Measurements from ENCODE around the gene POU3F1. TPM values are rescaled to one million over a fixed set of nuclear protein-coding genes. Genes with fewer than 3 reads are reported as not detected.
A peak's percentile ranks its signal among the peaks of the same experiment; 100 is the strongest.

Gene POU3F1
- total RNA-seq, 1 experiment from 2014 or later, result 5.8 TPM

- H3K27ac ChIP-seq (ENCODE audit: insufficient read length, low read depth, low read length), result no peak overlapping the region
- peaks cover 10% of the 10 kb centered on the region; the same call in 1 of the 2 replicates for H3K4me1 ChIP-seq (ENCODE audit: insufficient read depth, low read length)
- no peak overlapping the region for H3K9ac ChIP-seq (ENCODE audit: extremely low read depth, insufficient read length, low read length)
These were observed 48.9 kb upstream of the POU3F1 start for GRCh38 chr1:38095454-38095931.

More at GRCh38 chr1:38095454-38095931, 48.9 kb upstream of the POU3F1 start:
- H3K4me3 Mint-ChIP-seq, result no peak overlapping the region; a peak in 1 of 5 replicates
- no peak overlapping the region for H2BK120ac ChIP-seq (ENCODE audit: low read depth, low read length, poor library complexity, severe bottlenecking)
- no peak overlapping the region for H3K18ac ChIP-seq (ENCODE audit: insufficient read length, low read depth, low read length)
- no peaks in the 10 kb centered on the region for H3K79me1 ChIP-seq (ENCODE audit: insufficient read depth, low read depth, low read length, poor library complexity, severe bottlenecking)
- H3K23me2 ChIP-seq (ENCODE audit: insufficient read length, low read depth, low read length, poor library complexity, severe bottlenecking), result no peaks in the 10 kb centered on the region
- H3K36me3 Mint-ChIP-seq (ENCODE audit: insufficient read depth in 1 of 3, low read depth in 3 of 3), result no peaks in the 10 kb centered on the region; a peak in 1 of 7 replicates
- no peak overlapping the region for H2BK12ac ChIP-seq (ENCODE audit: insufficient read length, low read depth, low read length)
- H4K8ac ChIP-seq (replicated peaks; ENCODE audit: insufficient read length, low read depth, low read length), result no peak overlapping the region
- no peak overlapping the region for H3K23ac ChIP-seq (ENCODE audit: insufficient read length, low read depth, low read length)
- H4K91ac ChIP-seq (ENCODE audit: insufficient read length, low read depth, low read length), result no peak overlapping the region
- no peaks in the 10 kb centered on the region for H3K9me3 ChIP-seq (ENCODE audit: control insufficient read depth, low read depth, low read length)
- no peak overlapping the region for H2AK5ac ChIP-seq (ENCODE audit: insufficient read length, low read length)
- no CpG with 5 or more reads among the region's 12 CpGs for WGBS (ENCODE audit: extremely low coverage, insufficient read length, low lambda C conversion rate)
- no peaks in the 10 kb centered on the region for H4K20me1 ChIP-seq (ENCODE audit: control insufficient read depth, insufficient read depth, insufficient read length)
- no peak overlapping the region for H3K56ac ChIP-seq (ENCODE audit: insufficient read length, low read depth, low read length)
- no peak overlapping the region for H3T11ph ChIP-seq (ENCODE audit: low read length)
- no peak for TF ChIP-seq CTCF (conservative IDR thresholded peaks at IDR 0.05)
- H3K27me3 ChIP-seq (ENCODE audit: insufficient read depth, low read length), result no peaks in the 10 kb centered on the region
- no peak overlapping the region for H2BK5ac ChIP-seq (ENCODE audit: insufficient read length, low read length)
- no peak overlapping the region for H3K14ac ChIP-seq (ENCODE audit: insufficient read depth, low read length)
- peak overlapping the region in 1 of 3 experiments; percentile 53; a peak in 3 of 7 replicates for H3K27ac Mint-ChIP-seq
- peaks cover 1% of the 10 kb centered on the region for H3K27me3 Mint-ChIP-seq (ENCODE audit: low read depth)
- H3K4me1 Mint-ChIP-seq, result peaks cover 39 to 55% of the 10 kb centered on the region in 2 experiments
- H2BK20ac ChIP-seq (ENCODE audit: low read depth, low read length, poor library complexity, severe bottlenecking), result no peak overlapping the region
- no peak for DNase-seq
- H2AFZ ChIP-seq (ENCODE audit: low read length), result no peak overlapping the region
- no peaks in the 10 kb centered on the region for H3K79me2 ChIP-seq (ENCODE audit: insufficient read depth, low read length)
- H3K4me2 ChIP-seq (ENCODE audit: insufficient read depth, insufficient read length, low read length), result no peak overlapping the region
- no peaks in the 10 kb centered on the region for H3K9me3 Mint-ChIP-seq
- no peak overlapping the region for H3K4ac ChIP-seq (ENCODE audit: low read depth, low read length)
- no peak overlapping the region for H4K5ac ChIP-seq (ENCODE audit: insufficient read length, low read depth, low read length)
- no peak overlapping the region for H2BK15ac ChIP-seq (ENCODE audit: low read depth, low read length)

Measured in H9 (cell line).